Heart right ventricle (tissue), 16 donors: ENCODE data around the gene MTURN. TPM values are rescaled to one million over a fixed set of nuclear protein-coding genes. Genes with fewer than 3 reads are reported as not detected.

Experiments
- ATAC-seq, 8 donors: fragments of 200-7000 bp; cut with Tn5 transposase; one replicate each; pipeline ENCODE4 v1.9.1; 2020; ENCODE audit warnings: mild to moderate bottlenecking in 8 of 8, moderate library complexity in 8 of 8, moderate number of reproducible peaks in 1 of 8
- DNase-seq, 2 donors: peaks; one replicate each; pipeline ENCODE4 v3.0.0-alpha.2; 2020
- H3K27ac ChIP-seq, 10 donors: fragments of 200-600 bp; sonication (generic) in 2 of 10; one replicate each; pipeline versions ENCODE4 v1.5.0 to v1.8.0; 2020 to 2022; ENCODE audit warnings: mild to moderate bottlenecking in 3 of 10
- H3K27me3 ChIP-seq, 7 donors: fragments of 200-600 bp; one replicate each; pipeline ENCODE4 v1.8.0; 2021 to 2022; ENCODE audit warnings: mild to moderate bottlenecking in 2 of 7
- H3K36me3 ChIP-seq, 9 donors: fragments of 200-600 bp; sonication (generic) in 1 of 9; one replicate each; pipeline versions ENCODE4 v1.5.0 to v1.8.0; 2020 to 2022; ENCODE audit warnings: mild to moderate bottlenecking in 2 of 9
- H3K4me1 ChIP-seq, 9 donors: fragments of 200-600 bp; sonication (generic) in 1 of 9; one replicate each; pipeline versions ENCODE4 v1.5.0 to v1.8.0; 2020 to 2022; ENCODE audit warnings: mild to moderate bottlenecking in 4 of 9
- H3K4me3 ChIP-seq, 10 donors: fragments of 200-600 bp; sonication (generic) in 2 of 10; one replicate each; pipeline versions ENCODE4 v1.5.0 to v1.8.0; 2020 to 2022; ENCODE audit warnings: mild to moderate bottlenecking in 7 of 10, moderate library complexity in 2 of 10
- H3K9me3 ChIP-seq, 11 donors: fragments of 200-600 bp in 10 of 11; sonication (generic) in 2 of 11; one replicate each; pipeline versions ENCODE4 v1.5.0 to v1.8.0; 2013 to 2022; ENCODE audit warnings: mild to moderate bottlenecking in 2 of 11, control low read depth in 1 of 11, moderate library complexity in 1 of 11
- CTCF ChIP-seq, 9 donors: fragments of 200-600 bp; sonication (generic) in 2 of 9; IDR thresholded peaks; one replicate each; pipeline versions ENCODE4 v1.5.0 to v1.8.0; 2021 to 2022; ENCODE audit warnings: antibody characterized with exemption in 9 of 9, mild to moderate bottlenecking in 5 of 9, moderate library complexity in 1 of 9
- WGBS, 2 donors: extraction: QIAGEN DNeasy Blood & Tissue Kit; methylation state at CpG; one replicate each; pipeline ENCODE4 v1.1.7; 2013; ENCODE audit warnings: inconsistent platforms in 1 of 2; 5-methylcytosine and 5-hydroxymethylcytosine counted together
- intact Hi-C, 10 donors: fragments of 100-400 bp; cut with DNase I; formaldehyde crosslinking; loops; one replicate each; pipeline versions ENCODE4 v1.11.1 to v1.14.2; 2022
- polyA plus RNA-seq, 2 donors: library from polyadenylated mRNA; stranded (reverse); fragments of 200-250 nt; gene quantifications; one replicate each; pipeline ENCODE4 v1.2.3, GENCODE V29; 2013
- total RNA-seq, 10 donors: library from RNA; stranded (reverse); fragmentation: NEBNext Ultra II Directional in 3 of 10; extraction: Animal tissue kit (Norgen Biotek cat#: 25700) in 3 of 10; gene quantifications; one replicate each; pipeline versions ENCODE4 v1.2.1 to v1.2.4, GENCODE V29; 2021 to 2023
- donor health status: Arrhythmogenic right ventricular cardiomyopathy.
- donor health status: ischemic (EF 13 %, LVEDD 7.1; RV severe dilation, severe dysfunction).
- donor health status: healthy with polysubstance abuse.
- donor health status: DM: no; HTN: yes; CAD: no.
- donor health status: DM: no; HTN: no; CAD: no.
- donor health status: ischemic (EF 25% LVEDD 6.9; RV normal size, moderate dysfunction).
- donor health status: ischemic (EF 25% LVEDD 5.7; RV mildly dilated, moderate dysfunction).
- donor health status: healthy.
- donor health status: DM: yes; HTN: yes; CAD: no.
- donor health status: Ischemic cardiomyopathy.
- donor health status: ischemic (EF 35%, LVEDD 5.7; RV mildly dilated, moderate dysfunction).
- donor health status: nonischemic (EF 11% LVEDD 7.7; RV severe dilation, severe dysfunction).
- donor health status: DM: yes; HTN: yes; CAD: no.
- donor health status: PGD.
- donor health status: ischemic (EF 29% LVEDD 5.4; RV normal size, mild dysfunction).
- donor health status: nonischemic (EF 23%, LVEDD 6.1; RV moderate dilation, normal function).

Gene MTURN
- total and polyA plus RNA-seq, 12 donors = 8.8 to 46.4 (median 29.0) TPM

- 78 to 82% methylated on average over 7 of the region's 7 CpGs for WGBS, 2 donors
- intact Hi-C loops = no loop called here
- TF ChIP-seq CTCF (IDR thresholded peaks at IDR 0.05) = no peak
- Histone ChIP-seq H3K36me3 (no peaks in the 10 kb centered on the region), H3K4me3 (no peak overlapping the region), H3K9me3 (peaks cover 0 to 11% (median 0%) of the 10 kb centered on the region in 11 donors), H3K27ac (peak overlapping the region in 7 of 10 donors; percentile 6 to 74 (median 57)), H3K27me3 (no peaks in the 10 kb centered on the region), H3K4me1 (peaks cover 0 to 63% (median 39%) of the 10 kb centered on the region in 9 donors)
- DNase-seq = peak in 1 of 2 donors; percentile 61
- peak; percentile 76 to 93 (median 88) for ATAC-seq
These were observed 47.1 kb downstream of the MTURN start for GRCh38 chr7:30181736-30182522.

DNA sequence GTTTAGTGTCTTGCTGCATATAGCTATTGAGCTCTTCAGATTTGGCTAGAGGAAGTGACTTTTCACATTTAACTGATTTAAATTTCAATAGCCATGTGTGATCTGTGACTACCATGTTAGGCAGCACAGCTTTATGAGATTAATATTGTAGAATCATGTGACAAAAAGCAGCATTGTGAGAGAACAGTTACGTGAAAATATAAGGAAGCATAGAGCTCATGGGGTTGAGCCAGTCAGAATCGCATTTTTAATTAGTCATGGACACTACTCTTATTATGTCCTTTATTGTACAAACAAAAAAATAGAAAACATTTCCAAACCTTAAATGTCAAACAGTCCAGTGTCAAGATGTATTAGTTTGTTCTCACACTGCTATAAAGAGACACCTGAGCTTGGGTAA is 48.0 kb downstream of the MTURN start:
- intact Hi-C loops = no loop called here
- Histone ChIP-seq H3K9me3 (peaks cover 0 to 20% (median 0%) of the 10 kb centered on the region in 11 donors), H3K4me3 (no peak overlapping the region), H3K36me3 (no peaks in the 10 kb centered on the region), H3K27me3 (no peaks in the 10 kb centered on the region), H3K27ac (peak overlapping the region in 6 of 10 donors; percentile 6 to 74 (median 58)), H3K4me1 (peaks cover 0 to 54% (median 39%) of the 10 kb centered on the region in 9 donors)
- TF ChIP-seq CTCF (IDR thresholded peaks at IDR 0.05) = no peak
- WGBS, 2 donors = 90 to 93% methylated on average over 2 of the region's 2 CpGs
- no peak for ATAC-seq
- DNase-seq = no peak

- no peak for DNase-seq
These were observed 49.1 kb downstream of the MTURN start for GRCh38 chr7:30183749-30184369.

More at GRCh38 chr7:30183749-30184369, 49.1 kb downstream of the MTURN start:
- WGBS, 2 donors = 93 to 96% methylated on average over 4 of the region's 4 CpGs
- intact Hi-C loops = no loop called here
- Histone ChIP-seq H3K36me3 (no peaks in the 10 kb centered on the region), H3K9me3 (peaks cover 0 to 30% (median 0%) of the 10 kb centered on the region in 11 donors), H3K4me3 (no peak overlapping the region), H3K27me3 (no peaks in the 10 kb centered on the region), H3K27ac (peak overlapping the region in 8 of 10 donors; percentile 43 to 85 (median 72)), H3K4me1 (peaks cover 0 to 46% (median 30%) of the 10 kb centered on the region in 9 donors)
- ATAC-seq = no peak
- no peak for TF ChIP-seq CTCF (IDR thresholded peaks at IDR 0.05)
